GM12891 (cell line): ENCODE data around the gene ARHGEF25.

ENCODE experiments used
- POLR2A ChIP-seq: IDR thresholded peaks from 2 replicates; pipeline ENCODE4 v1.6.1; 2011; ENCODE audit warnings: low read depth, low read length, control low read depth
- POLR2AphosphoS5 ChIP-seq: IDR thresholded peaks from 2 replicates; pipeline ENCODE4 v1.6.1; 2011; ENCODE audit warnings: low read depth, low read length, control low read depth
- SPI1 ChIP-seq: IDR thresholded peaks from 2 replicates; pipeline ENCODE4 v1.6.1; 2011; ENCODE audit warnings: low read depth, low read length, control low read depth
- TAF1 ChIP-seq: IDR thresholded peaks from 2 replicates; pipeline ENCODE4 v1.6.1; 2011; ENCODE audit warnings: low read depth, low read length, control low read depth

DNA sequence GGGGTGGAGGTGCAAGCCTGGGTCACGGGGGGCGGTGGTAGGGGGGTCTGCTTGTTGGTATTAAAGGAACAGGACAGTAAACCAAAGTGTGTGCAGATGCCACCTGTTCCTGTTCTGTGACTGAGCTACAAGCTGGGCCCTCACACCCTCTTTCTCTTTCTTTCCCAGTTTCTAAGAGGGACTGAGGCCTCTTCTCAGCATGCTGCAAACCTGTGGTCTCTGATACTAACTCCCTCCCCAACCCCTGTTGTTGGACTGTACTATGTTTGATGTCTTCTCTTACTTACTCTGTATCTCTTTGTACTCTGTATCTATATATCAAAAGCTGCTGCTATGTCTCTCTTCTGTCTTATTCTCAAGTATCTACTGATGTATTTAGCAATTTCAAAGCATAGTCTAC lies 27.2 kb upstream of the ARHGEF25 start:
- TF ChIP-seq POLR2A (no peak), POLR2AphosphoS5 (no peak), TAF1 (no peak), SPI1 (no peak)
